WERI-Rb-1 (cell line): Measurements from ENCODE around the gene OSBP.
"Not testable (repeated sequence)": the region's sequence is repeated elsewhere in the genome, so short reads cannot be mapped to it uniquely, and the experiment has no call there.

Experiments used
- DNase-seq: peaks from one replicate; pipeline ENCODE4 v3.0.0-alpha.2; 2020
- H3K27ac ChIP-seq: fragments of 250-450 bp; sonication (Bioruptor Pico); 2 replicates; pipeline ENCODE4 v1.5.1; 2020; ENCODE audit warnings: mild to moderate bottlenecking, moderate library complexity
- H3K27me3 ChIP-seq: fragments of 250-450 bp; sonication (Bioruptor Pico); 2 replicates; pipeline ENCODE4 v1.5.1; 2021; ENCODE audit warnings: mild to moderate bottlenecking, low read depth, moderate library complexity; ENCODE audit not compliant: insufficient read depth, severe bottlenecking
- H3K36me3 ChIP-seq: fragments of 250-450 bp; sonication (Bioruptor Pico); 2 replicates; pipeline ENCODE4 v1.5.1; 2020; ENCODE audit warnings: mild to moderate bottlenecking, moderate library complexity
- H3K4me3 ChIP-seq: 2 replicates; pipeline ENCODE4 v1.5.1; 2011; ENCODE audit warnings: low read depth, mild to moderate bottlenecking, control low read depth, low read length
- H3K9me3 ChIP-seq: fragments of 250-450 bp; sonication (Bioruptor Pico); 2 replicates; pipeline ENCODE4 v1.5.1; 2021; ENCODE audit warnings: mild to moderate bottlenecking, moderate library complexity; ENCODE audit not compliant: severe bottlenecking
- CTCF ChIP-seq: IDR thresholded peaks from 2 replicates; pipeline ENCODE4 v1.5.1; 2011; ENCODE audit warnings: low read depth, mild to moderate bottlenecking, control low read depth, inconsistent platforms, low read length

The OSBP gene

GRCh38 chr11:59550842-59551658, 64.5 kb downstream of the OSBP start:
- Histone ChIP-seq H3K36me3 (no peaks in the 10 kb centered on the region), H3K9me3 (no peaks in the 10 kb centered on the region), H3K4me3 (peak overlapping the region; percentile 53), H3K27me3 (no peaks in the 10 kb centered on the region), H3K27ac (peak overlapping the region; percentile 87)
- DNase-seq: peak; percentile 71
- no peak for TF ChIP-seq CTCF

- H3K4me3 ChIP-seq: peak overlapping the region; percentile 53
- peak overlapping the region; percentile 87 for H3K27ac ChIP-seq
- H3K9me3 ChIP-seq: no peaks in the 10 kb centered on the region
- peak; percentile 29; the same call in 1 of the 2 replicates for TF ChIP-seq CTCF
- H3K27me3 ChIP-seq: no peaks in the 10 kb centered on the region
- DNase-seq: peak; percentile 89
- H3K36me3 ChIP-seq: no peaks in the 10 kb centered on the region
Observed at GRCh38 chr11:59550368-59550841, 65.2 kb downstream of the OSBP start.

GRCh38 chr11:59548309-59548656, 67.3 kb downstream of the OSBP start:
- no peaks in the 10 kb centered on the region for H3K9me3 ChIP-seq
- no peak for TF ChIP-seq CTCF
- no peak overlapping the region for H3K4me3 ChIP-seq
- H3K27ac ChIP-seq: no peak overlapping the region
- no peaks in the 10 kb centered on the region for H3K36me3 ChIP-seq
- no peaks in the 10 kb centered on the region for H3K27me3 ChIP-seq
- DNase-seq: no peak

GRCh38 chr11:59547605-59548308, 67.8 kb downstream of the OSBP start:
- not testable (repeated sequence) for H3K27me3 ChIP-seq, H3K36me3 ChIP-seq, H3K9me3 ChIP-seq, H3K4me3 ChIP-seq, H3K27ac ChIP-seq, DNase-seq

- Histone ChIP-seq H3K4me3 (no peak overlapping the region), H3K9me3 (no peaks in the 10 kb centered on the region), H3K27ac (no peak overlapping the region), H3K36me3 (no peaks in the 10 kb centered on the region), H3K27me3 (no peaks in the 10 kb centered on the region)
- no peak for DNase-seq
- TF ChIP-seq CTCF: no peak
Observed at GRCh38 chr11:59545179-59546020, 70.2 kb downstream of the OSBP start.

- no peak overlapping the region for H3K4me3 ChIP-seq
- TF ChIP-seq CTCF: no peak
Observed at GRCh38 chr11:59544869-59545178, 70.8 kb downstream of the OSBP start.

GRCh38 chr11:59543713-59544112, 71.9 kb downstream of the OSBP start:
- H3K4me3 ChIP-seq, H3K9me3 ChIP-seq, H3K27me3 ChIP-seq, DNase-seq, H3K36me3 ChIP-seq, H3K27ac ChIP-seq: not testable (repeated sequence)

More at GRCh38 chr11:59544869-59545178, 70.8 kb downstream of the OSBP start:
- Histone ChIP-seq H3K27ac (no peak overlapping the region), H3K27me3 (no peaks in the 10 kb centered on the region), H3K36me3 (no peaks in the 10 kb centered on the region), H3K9me3 (no peaks in the 10 kb centered on the region)
- no peak for DNase-seq
